ENCODE data around the gene SLC38A2. TPM values are rescaled to one million over a fixed set of nuclear protein-coding genes. Genes with fewer than 3 reads are reported as not detected.

Gene SLC38A2
- total RNA-seq, 2 donors from 2014 or later: 98.5 to 158 TPM

- intact Hi-C loops (cut with DNase I): no loop called here
- TF ChIP-seq, protein P1, sequence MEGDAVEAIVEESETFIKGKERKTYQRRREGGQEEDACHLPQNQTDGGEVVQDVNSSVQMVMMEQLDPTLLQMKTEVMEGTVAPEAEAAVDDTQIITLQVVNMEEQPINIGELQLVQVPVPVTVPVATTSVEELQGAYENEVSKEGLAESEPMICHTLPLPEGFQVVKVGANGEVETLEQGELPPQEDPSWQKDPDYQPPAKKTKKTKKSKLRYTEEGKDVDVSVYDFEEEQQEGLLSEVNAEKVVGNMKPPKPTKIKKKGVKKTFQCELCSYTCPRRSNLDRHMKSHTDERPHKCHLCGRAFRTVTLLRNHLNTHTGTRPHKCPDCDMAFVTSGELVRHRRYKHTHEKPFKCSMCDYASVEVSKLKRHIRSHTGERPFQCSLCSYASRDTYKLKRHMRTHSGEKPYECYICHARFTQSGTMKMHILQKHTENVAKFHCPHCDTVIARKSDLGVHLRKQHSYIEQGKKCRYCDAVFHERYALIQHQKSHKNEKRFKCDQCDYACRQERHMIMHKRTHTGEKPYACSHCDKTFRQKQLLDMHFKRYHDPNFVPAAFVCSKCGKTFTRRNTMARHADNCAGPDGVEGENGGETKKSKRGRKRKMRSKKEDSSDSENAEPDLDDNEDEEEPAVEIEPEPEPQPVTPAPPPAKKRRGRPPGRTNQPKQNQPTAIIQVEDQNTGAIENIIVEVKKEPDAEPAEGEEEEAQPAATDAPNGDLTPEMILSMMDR (IDR thresholded peaks at IDR 0.05): no peak
- DNase-seq: no peak
Observed at GRCh38 chr12:46354802-46355199, 17.8 kb downstream of the SLC38A2 start.

DNA sequence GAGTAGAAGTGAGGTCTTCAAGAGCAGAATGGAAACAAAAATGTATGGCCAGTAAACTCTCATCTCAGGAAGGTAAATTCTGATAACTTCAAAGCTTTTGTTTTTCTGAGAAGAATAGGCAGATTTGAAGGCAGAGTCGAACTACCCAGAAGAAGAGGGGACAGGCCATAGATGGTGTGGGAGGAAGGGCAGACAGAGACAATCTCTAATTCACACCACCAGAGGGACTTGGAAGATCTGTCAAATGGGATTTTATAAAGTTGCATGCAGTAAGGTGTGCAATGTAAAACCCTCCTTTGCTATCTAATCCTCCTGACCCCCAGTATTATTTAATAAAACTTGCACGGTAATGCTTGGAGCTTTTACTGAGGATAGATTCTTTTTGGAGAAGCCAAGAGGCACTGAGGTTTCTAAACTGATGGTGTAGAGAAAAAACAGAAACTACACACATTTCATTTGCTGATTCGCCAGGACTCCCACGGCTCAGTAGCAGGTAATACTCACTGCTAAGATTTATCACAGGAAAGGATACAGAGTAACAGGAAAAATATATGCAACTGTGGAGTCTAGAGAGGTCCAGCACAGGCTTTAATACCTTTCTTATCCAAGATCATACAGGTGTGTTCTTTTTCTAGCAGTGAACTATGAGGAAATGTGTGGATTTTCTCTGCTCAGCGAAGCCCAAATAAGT is 18.3 kb downstream of the SLC38A2 start:
- no peaks in the 10 kb centered on the region for H3K36me3 ChIP-seq
- intact Hi-C loops (cut with DNase I): no loop called here
- no peak for DNase-seq
- H3K27ac ChIP-seq: no peak overlapping the region
- TF ChIP-seq, protein P1 (IDR thresholded peaks at IDR 0.05): no peak
- H3K9ac ChIP-seq (ENCODE audit: low read depth in 2 of 2, low read length in 2 of 2): no peak overlapping the region
- H3K4me3 ChIP-seq: no peak overlapping the region
- no peaks in the 10 kb centered on the region for H3K27me3 ChIP-seq
- H3K4me1 ChIP-seq: no peaks in the 10 kb centered on the region
- H3K9me3 ChIP-seq: no peaks in the 10 kb centered on the region

More at GRCh38 chr12:46354802-46355199, 17.8 kb downstream of the SLC38A2 start:
- no peak overlapping the region for H3K27ac ChIP-seq
- no peaks in the 10 kb centered on the region for H3K9me3 ChIP-seq
- no peak overlapping the region for H3K9ac ChIP-seq (ENCODE audit: low read depth in 2 of 2, low read length in 2 of 2)
- no peaks in the 10 kb centered on the region for H3K36me3 ChIP-seq
- no peaks in the 10 kb centered on the region for H3K4me1 ChIP-seq
- no peaks in the 10 kb centered on the region for H3K27me3 ChIP-seq
- H3K4me3 ChIP-seq: no peak overlapping the region

DNA sequence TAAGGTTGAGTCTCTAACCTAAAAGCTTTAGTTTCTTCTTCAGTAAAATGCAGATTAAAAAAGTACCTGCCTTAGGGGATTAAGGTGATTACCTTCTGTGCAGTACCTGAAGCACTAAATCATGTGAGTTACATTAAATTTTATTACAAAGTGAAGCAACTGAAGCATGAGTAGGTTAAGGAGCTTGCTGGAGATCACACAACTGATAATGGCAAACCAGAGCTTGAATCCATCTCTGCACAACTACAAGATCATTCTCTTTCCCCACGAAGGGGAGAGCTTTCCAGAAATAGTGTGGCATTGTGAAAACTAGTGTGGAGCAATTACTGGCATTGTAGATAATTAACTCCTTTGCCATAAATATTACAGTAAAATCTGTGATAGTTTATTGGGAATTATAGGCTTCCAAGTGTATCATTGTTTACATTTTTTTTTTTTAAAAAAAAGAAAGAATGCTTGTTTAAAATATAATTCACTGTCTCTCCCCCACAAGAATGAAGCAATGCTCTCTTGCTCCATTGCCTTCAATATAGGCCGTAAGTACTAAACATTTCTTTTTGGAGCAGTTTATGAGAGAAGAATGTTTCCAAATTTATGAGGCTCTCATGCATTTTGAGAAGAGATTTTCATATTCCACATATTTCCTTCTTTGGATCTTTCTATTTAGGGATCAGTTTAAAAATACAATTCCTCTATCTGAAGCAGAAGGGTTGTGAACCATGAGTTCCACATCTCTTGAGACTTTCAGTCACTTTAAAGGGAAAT is 20.5 kb downstream of the SLC38A2 start:
- no peak overlapping the region for H3K27ac ChIP-seq
- intact Hi-C loops (cut with DNase I): no loop called here
- TF ChIP-seq, protein P1 (IDR thresholded peaks at IDR 0.05): no peak

DNA sequence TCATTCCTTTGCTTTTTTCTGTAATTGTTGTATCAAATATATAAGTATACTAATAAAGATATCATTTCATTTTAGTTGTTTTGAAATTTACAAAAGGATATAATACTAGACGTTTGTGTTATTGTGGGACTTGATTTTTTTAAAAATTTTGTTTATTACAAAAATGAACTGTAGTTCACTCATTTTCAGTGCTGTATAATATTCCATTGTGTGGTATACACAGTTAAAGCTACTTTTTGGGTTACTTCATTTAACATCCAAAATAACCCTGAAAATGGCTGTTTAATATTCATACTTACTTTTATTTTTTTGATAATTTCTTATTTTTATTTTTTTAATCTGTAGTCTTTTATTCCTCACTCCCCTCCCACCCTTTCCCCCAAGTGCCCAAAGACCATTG is 21.4 kb downstream of the SLC38A2 start:
- no peaks in the 10 kb centered on the region for H3K27me3 ChIP-seq
- TF ChIP-seq, protein P1 (IDR thresholded peaks at IDR 0.05): no peak
- H3K9ac ChIP-seq (ENCODE audit: low read depth in 2 of 2, low read length in 2 of 2): no peak overlapping the region
- H3K4me1 ChIP-seq: no peaks in the 10 kb centered on the region
- H3K27ac ChIP-seq: no peak overlapping the region
- H3K4me3 ChIP-seq: no peak overlapping the region
- H3K36me3 ChIP-seq: no peaks in the 10 kb centered on the region
- H3K9me3 ChIP-seq: no peaks in the 10 kb centered on the region
- no peak for DNase-seq
- intact Hi-C loops (cut with DNase I): no loop called here

More for the DNA sequence above, 20.5 kb downstream of the SLC38A2 start:
- Histone ChIP-seq H3K9me3 (no peaks in the 10 kb centered on the region), H3K4me1 (no peaks in the 10 kb centered on the region), H3K9ac (ENCODE audit: low read depth in 2 of 2, low read length in 2 of 2) (no peak overlapping the region), H3K27me3 (no peaks in the 10 kb centered on the region), H3K36me3 (no peaks in the 10 kb centered on the region), H3K4me3 (no peak overlapping the region)
- DNase-seq: no peak

DNA sequence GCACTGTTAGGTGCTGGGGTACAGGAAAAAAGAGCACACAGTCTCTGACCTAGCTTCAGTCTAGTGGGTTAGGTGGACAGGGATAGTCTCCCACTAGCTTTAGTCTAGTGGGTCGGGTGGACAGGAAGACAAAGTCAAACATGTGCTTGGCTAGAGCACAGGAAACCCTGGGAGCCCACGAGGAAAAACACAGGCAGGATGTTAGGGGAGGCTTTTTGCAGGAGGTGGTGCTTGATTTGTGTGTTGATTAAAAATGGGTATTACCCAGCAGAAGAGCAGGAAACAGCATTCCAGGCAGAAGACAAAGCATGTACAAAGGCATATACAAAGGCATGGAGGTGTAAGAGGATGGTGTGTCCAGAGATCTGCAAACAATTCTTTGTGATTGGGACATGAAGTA is 23.3 kb downstream of the SLC38A2 start:
- intact Hi-C loops (cut with DNase I): loop anchor here (10.0 kb wide), 1 partner anchor 576 kb away; no protein-coding TSS in a partner anchor
- H3K36me3 ChIP-seq: no peaks in the 10 kb centered on the region
- H3K4me1 ChIP-seq: no peaks in the 10 kb centered on the region
- H3K9me3 ChIP-seq: no peaks in the 10 kb centered on the region
- no peaks in the 10 kb centered on the region for H3K27me3 ChIP-seq
- H3K9ac ChIP-seq (ENCODE audit: low read depth in 2 of 2, low read length in 2 of 2): no peak overlapping the region
- H3K4me3 ChIP-seq: no peak overlapping the region
- H3K27ac ChIP-seq: no peak overlapping the region
- TF ChIP-seq, protein P1 (IDR thresholded peaks at IDR 0.05): no peak
- DNase-seq: no peak

Measured in colonic mucosa (tissue), 4 donors.